GM20000 (cell line): ENCODE results near the gene SLC66A2.

Experiments used
- DNase-seq: peaks from one replicate; pipeline ENCODE4 v3.0.0; 2012; ENCODE audit warnings: low spot score
- TF ChIP-seq, protein P1 (sequence below): IDR thresholded peaks from 2 replicates; pipeline ENCODE4 v1.5.1; 2012; ENCODE audit warnings: mild to moderate bottlenecking, control low read depth; ENCODE audit errors: extremely low read depth, missing control alignments

Gene SLC66A2

DNA sequence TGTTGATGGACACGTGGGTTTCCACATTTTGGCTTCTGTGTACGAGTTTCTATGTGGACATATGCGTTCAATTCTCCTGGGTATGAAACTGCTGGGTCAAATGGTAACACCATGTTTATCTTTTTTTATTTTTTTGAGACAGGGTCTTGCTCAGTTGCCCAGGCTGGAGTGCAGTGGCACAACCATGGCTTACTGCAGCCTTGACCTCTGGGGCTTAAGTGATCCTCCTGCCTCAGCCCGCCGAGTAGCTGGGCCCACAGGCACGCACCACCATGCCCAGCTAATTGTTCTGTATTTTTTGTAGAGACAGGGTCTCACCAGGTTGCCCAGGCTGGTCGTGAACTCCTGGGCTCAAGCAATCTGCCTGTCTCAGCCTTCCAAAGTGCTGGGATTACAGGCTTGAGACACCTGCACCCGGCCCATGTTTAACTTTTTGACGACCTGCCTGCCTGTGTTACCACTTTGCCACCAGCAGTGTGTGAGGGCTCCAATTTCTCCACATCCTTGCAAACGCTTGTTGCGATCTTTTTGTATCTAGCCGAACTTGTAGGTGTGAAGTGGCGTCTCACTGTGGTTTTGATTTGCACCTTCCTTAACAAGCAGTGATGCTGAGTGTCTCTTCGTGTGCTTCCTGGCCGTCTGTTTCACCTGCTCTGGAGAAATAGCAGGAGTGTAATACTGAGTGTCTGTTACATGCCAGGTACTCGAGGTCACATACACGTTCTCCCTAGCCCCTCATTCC is 19.9 kb upstream of the SLC66A2 start:
- TF ChIP-seq, protein P1, sequence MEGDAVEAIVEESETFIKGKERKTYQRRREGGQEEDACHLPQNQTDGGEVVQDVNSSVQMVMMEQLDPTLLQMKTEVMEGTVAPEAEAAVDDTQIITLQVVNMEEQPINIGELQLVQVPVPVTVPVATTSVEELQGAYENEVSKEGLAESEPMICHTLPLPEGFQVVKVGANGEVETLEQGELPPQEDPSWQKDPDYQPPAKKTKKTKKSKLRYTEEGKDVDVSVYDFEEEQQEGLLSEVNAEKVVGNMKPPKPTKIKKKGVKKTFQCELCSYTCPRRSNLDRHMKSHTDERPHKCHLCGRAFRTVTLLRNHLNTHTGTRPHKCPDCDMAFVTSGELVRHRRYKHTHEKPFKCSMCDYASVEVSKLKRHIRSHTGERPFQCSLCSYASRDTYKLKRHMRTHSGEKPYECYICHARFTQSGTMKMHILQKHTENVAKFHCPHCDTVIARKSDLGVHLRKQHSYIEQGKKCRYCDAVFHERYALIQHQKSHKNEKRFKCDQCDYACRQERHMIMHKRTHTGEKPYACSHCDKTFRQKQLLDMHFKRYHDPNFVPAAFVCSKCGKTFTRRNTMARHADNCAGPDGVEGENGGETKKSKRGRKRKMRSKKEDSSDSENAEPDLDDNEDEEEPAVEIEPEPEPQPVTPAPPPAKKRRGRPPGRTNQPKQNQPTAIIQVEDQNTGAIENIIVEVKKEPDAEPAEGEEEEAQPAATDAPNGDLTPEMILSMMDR = no peak
- no peak for DNase-seq

DNA sequence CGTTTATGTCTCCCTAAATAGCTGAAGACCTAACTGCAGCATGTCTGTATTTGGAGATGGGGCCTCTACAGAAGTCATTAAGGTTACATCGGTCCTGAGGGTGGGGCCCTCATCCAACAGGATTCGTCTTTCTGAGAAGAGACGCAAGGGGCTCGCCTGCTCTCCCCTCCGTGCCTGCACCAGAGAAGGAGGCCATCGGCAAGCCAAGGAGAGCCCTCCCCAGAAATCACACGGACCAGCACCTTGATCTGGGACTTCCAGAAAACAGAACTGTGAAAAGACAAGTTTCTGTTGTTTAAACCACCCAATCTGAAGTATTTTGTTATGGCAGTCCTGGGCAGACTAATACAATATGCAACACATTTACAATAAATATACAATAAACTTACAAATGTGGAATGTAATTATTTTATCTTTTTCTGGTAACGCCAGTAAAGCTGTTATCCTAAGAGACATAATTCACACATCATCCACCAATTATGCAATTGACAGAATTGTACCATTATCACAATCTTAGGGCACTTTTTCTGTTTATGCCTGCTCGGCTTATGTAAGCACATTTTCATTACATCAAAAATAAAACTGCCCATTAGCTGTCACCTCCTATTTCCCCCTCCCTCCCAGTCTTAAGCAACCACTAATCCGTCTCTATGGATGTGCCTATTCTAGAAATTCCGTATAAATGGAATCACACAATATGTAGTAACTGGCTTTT is 19.1 kb upstream of the SLC66A2 start:
- DNase-seq = no peak

DNA sequence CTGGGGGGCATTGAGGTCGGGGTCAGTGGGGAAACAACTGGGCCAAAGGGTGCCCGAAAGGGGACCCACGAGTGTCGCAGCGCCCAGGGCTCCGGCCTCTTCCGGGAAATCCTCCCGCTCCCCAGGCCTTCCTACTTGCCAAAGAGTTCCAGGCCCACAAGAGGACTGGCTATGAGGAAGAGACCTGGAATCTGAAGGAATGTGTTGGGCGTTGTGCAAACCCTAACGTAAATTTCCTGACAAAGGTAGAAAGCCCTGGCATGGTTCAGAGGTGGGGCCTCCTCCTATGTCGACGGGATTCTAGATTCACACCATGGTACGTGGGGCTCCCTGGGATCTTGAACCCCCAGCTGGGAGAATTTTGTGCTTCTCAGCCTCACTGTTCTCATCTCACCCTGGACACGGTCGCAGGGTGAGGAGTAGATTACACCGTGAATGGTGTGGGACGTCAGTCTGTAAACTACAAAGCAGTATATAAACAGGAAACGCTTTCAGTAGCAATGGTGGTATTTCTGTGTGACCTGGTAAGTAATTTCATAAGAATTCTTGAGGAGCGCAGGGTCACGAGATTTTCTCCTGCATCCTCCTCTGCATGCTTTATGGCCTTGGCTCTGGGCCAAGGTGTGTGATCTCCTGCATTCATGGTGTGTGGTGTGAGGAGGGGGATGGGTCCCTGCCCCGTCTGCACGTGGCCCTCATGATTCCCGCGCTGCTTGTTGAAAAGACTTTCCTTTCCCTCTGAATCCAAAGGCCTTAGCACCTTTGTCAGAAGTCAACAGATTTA is 13.9 kb upstream of the SLC66A2 start:
- DNase-seq = no peak
- TF ChIP-seq, protein P1 = no peak

More for the DNA sequence above, 19.1 kb upstream of the SLC66A2 start:
- TF ChIP-seq, protein P1 = no peak

DNA sequence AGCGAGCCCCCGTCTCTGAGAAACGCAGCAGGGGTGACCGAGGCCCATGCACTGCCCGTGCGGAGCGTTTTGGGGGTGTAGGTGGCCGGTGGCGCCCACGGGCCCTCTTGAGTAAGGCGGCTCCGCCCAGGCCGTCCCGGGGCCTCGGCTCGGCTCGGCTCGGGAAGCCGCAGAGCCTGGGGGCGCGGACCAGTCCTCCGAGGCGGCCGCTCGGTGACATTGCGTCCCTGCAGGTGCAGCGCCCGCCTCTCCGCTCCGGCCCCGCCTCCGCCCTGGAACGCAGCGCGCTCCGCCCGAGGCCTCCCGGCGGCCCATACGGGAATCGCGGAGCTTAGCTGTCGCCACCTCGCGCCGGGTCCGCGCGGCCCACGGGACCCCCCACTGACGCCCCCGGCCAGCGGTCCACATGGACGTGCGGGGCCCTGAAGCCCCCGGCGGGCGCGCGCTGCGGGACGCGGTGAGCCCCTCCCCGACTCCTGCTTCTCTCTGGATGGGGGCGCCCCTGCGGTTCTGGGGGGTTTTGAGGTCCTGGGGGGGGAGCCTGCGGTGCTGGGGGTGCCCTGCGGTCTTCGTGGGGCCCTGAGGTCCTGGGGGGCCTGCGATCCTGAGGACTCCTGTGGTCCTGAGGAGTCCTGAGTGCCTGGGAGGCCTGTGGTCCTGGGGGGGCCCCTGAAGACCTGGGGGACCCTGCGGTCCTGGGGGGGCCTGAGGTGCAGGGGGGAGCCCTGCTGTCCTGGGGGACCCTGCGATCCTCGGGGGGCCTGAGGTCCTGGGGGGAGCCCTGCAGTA is 13.1 kb upstream of the SLC66A2 start, which contains the start of gene HSBP1L1:
TSS of gene HSBP1L1 (plus strand) at position 314 of the 789 bp plus-strand sequence. CDS start at position 407, 93 bp downstream.
- peak; percentile 86 for DNase-seq
- TF ChIP-seq, protein P1 = no peak

DNA sequence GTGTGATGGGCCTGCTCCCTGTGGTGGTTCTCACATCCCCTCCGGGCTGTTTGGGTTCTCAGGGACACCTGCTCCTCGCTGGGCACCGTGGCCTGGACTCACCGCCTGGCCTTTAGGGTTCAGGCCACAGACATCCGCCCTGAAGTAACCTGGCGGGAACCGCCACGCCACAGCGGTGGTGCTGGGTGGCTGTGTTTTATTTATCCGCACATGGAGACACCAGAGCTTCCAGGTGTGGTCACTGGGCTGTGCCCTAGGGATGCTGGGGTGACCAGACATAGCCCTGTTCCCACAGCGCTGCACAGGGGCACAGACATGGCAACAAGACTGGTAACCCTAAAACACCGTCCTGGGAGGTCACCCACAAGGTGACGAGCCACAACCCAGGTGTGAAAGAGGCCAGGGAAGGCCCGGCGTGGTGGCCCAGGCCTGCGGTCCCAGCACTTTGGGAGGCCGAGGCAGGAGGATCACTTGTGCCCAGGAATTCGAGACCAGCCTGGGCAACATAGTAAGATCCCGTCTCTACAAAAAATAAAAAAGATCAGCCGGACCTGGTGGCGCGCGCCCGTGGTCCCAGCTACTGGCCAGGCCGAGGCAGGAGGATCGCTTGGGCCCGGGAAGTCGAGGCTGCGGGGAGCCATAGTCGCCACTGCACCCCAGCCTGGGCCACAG is 12.3 kb upstream of the SLC66A2 start:
- no peak for DNase-seq
- TF ChIP-seq, protein P1 = no peak

DNA sequence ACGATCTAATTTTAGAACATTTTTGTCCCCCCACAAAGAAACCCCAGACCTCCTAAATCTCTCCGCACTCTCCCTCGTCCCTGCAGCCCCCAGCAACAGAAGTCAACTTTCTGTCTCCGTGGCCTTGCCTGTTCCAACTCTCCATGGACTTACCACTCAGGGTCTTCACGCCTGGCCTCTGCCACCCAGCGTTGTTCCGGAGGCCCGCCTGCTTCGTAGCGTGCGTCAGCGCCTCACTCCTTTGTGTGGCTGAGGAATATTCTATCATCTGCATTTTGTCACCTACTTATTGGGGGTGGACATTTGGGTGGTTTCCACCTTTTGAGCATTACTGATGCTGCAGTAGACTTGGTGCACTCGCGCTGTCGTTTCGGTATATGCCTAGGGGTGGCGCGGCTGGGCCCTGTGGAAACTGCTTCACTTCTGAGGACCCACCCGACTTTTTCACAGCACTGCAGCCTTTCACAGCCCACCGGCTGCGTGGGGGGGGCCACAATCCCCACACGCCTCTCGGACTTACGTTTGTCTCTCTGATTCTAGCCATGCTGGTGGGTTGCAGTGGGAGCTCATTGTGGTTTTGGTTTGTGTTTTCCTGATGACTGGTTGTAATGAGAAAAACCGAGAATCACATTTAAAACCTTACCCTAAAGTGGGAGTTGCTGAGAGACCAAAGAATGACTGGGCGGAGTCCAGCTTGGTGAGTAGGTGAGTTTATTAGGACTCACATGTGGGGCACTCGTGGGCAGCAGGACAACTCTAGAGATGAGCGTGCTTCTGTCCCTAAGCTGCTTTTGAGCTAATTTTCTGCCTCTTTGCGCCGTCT is 11.6 kb upstream of the SLC66A2 start:
- peak; percentile 82 for DNase-seq

More for the DNA sequence above, 11.6 kb upstream of the SLC66A2 start:
- TF ChIP-seq, protein P1 = peak; percentile 33
